HCT116 (cell line): ENCODE results near the gene TBXA2R. TPM values are rescaled to one million over a fixed set of nuclear protein-coding genes. Genes with fewer than 3 reads are reported as not detected.
"Not testable (repeated sequence)": the region's sequence is repeated elsewhere in the genome, so short reads cannot be mapped to it uniquely, and the experiment has no call there.

Source experiments
- ATAC-seq: fragments of 200-7000 bp; cut with Tn5 transposase; 2 replicates; pipeline ENCODE4 v1.9.1; 2020; ENCODE audit warnings: mild to moderate bottlenecking, moderate library complexity
- BruUV-seq: library from RNA; stranded (reverse); fragments of 400-500 nt; replicated peaks from 2 replicates; lab custom pipeline; 2021; lab: Mats Ljungman, UMichigan
- CTCF ChIA-PET: fragments of 300-600 bp; sonication (Branson Sonifier 250); formaldehyde crosslinking; loops from one replicate; lab custom pipeline; 2021; ENCODE audit warnings: antibody characterized with exemption; lab: Charles Lee
- POLR2A ChIA-PET: fragments of 300-600, 350-600 bp; sonication (Branson Sonifier 250); formaldehyde crosslinking; loops from one replicate; lab custom pipeline; 2021; ENCODE audit warnings: antibody characterized with exemption; lab: Charles Lee
- RAD21 ChIA-PET, 2 experiments: fragments of 300-600 bp; sonication (Branson Sonifier 250); formaldehyde crosslinking; loops; one replicate each; lab custom pipeline; 2023; ENCODE audit warnings: low total read pairs in 2 of 2; ENCODE audit not compliant: uncharacterized antibody in 2 of 2, unreplicated experiment in 2 of 2, low non-redundant PET in 1 of 2; lab: Charles Lee
- DNase-seq: peaks from one replicate; pipeline ENCODE4 v3.0.0-alpha.2; 2010; ENCODE audit warnings: low read depth, low spot score
- H2AFZ ChIP-seq: fragments of 200-600 bp; shearing (Covaris generic), sonication (generic); 2 replicates; pipeline ENCODE4 v1.6.1; 2017; ENCODE audit warnings: low read depth, mixed run types, mixed read lengths, antibody characterized with exemption, low read length; ENCODE audit not compliant: poor library complexity, severe bottlenecking
- H3K27ac ChIP-seq: 2 replicates; pipeline ENCODE4 v1.5.1; 2012; ENCODE audit warnings: low read depth, low read length
- H3K27me3 ChIP-seq: fragments of 200-600 bp; sonication (generic); 2 replicates; pipeline ENCODE4 v1.6.1; 2016; ENCODE audit warnings: mixed run types, low read length, mixed read lengths; ENCODE audit not compliant: insufficient read depth
- H3K36me3 ChIP-seq, 2 experiments: fragments of 200-500 bp in 1 of 2; fragments of 200-600 bp in 1 of 2; sonication (Bioruptor generic) in 1 of 2; sonication (generic) in 1 of 2; 2 replicates each; pipeline versions ENCODE4 v1.5.1 to v1.6.1; 2014 to 2016; ENCODE audit warnings: low read length in 2 of 2, inconsistent platforms in 1 of 2, mixed read lengths in 1 of 2, mixed run types in 1 of 2; ENCODE audit not compliant: insufficient read depth in 2 of 2, control insufficient read depth in 1 of 2
- H3K4me1 ChIP-seq, 2 experiments: fragments of 200-600 bp in 1 of 2; sonication (generic) in 1 of 2; 2 replicates each; pipeline versions ENCODE4 v1.5.1 to v1.6.1; 2012 to 2017; ENCODE audit warnings: low read length in 2 of 2, inconsistent platforms in 1 of 2, mild to moderate bottlenecking in 1 of 2, mixed read lengths in 1 of 2, mixed run types in 1 of 2, moderate library complexity in 1 of 2; ENCODE audit not compliant: insufficient read depth in 2 of 2, control insufficient read depth in 1 of 2
- H3K4me2 ChIP-seq: fragments of 200-600 bp; sonication (generic); 2 replicates; pipeline ENCODE4 v1.6.1; 2017; ENCODE audit warnings: mixed run types, low read length, mixed read lengths
- H3K4me3 ChIP-seq, 2 experiments: fragments of 200-600 bp in 1 of 2; sonication (generic) in 1 of 2; replicated peaks in 1 of 2; 2 replicates each; pipeline ENCODE4 v1.5.1; 2011 to 2016; ENCODE audit warnings: low read length in 2 of 2, control low read depth in 1 of 2, low read depth in 1 of 2, mild to moderate bottlenecking in 1 of 2, mixed read lengths in 1 of 2, mixed run types in 1 of 2
- H3K79me2 ChIP-seq: fragments of 200-600 bp; sonication (generic); 2 replicates; pipeline ENCODE4 v1.6.1; 2017; ENCODE audit warnings: mild to moderate bottlenecking, mixed run types, low read length, moderate library complexity, mixed read lengths; ENCODE audit not compliant: insufficient read depth
- H3K9ac ChIP-seq: fragments of 200-600 bp; sonication (generic); 2 replicates; pipeline ENCODE4 v1.6.1; 2016; ENCODE audit warnings: low read length, mixed read lengths
- H3K9me2 ChIP-seq: fragments of 200-600 bp; sonication (generic), shearing (Covaris generic); 2 replicates; pipeline ENCODE4 v1.6.1; 2017; ENCODE audit warnings: mixed run types, mild to moderate bottlenecking, moderate library complexity; ENCODE audit not compliant: insufficient read depth
- H3K9me3 ChIP-seq, 2 experiments: fragments of 200-500 bp in 1 of 2; fragments of 200-600 bp in 1 of 2; sonication (Bioruptor generic) in 1 of 2; sonication (generic) in 1 of 2; 2 replicates each; pipeline ENCODE4 v1.6.1; 2014 to 2017; ENCODE audit warnings: low read length in 2 of 2, mixed read lengths in 2 of 2, inconsistent platforms in 1 of 2, low read depth in 1 of 2, mild to moderate bottlenecking in 1 of 2, mixed run types in 1 of 2, moderate library complexity in 1 of 2; ENCODE audit not compliant: control insufficient read depth in 1 of 2, insufficient read depth in 1 of 2
- H4K20me1 ChIP-seq: fragments of 200-600 bp; sonication (generic), shearing (Covaris generic); 2 replicates; pipeline ENCODE4 v1.6.1; 2017; ENCODE audit warnings: mixed run types, mild to moderate bottlenecking, moderate library complexity; ENCODE audit not compliant: insufficient read depth
- CEBPB ChIP-seq: IDR thresholded peaks from 2 replicates; pipeline ENCODE4 v1.6.1; 2012; ENCODE audit warnings: low read depth
- ELF1 ChIP-seq: IDR thresholded peaks from 2 replicates; pipeline ENCODE4 v1.6.1; 2012; ENCODE audit warnings: low read depth, borderline replicate concordance
- EZH2 ChIP-seq: fragments of 200-600 bp; sonication (generic); IDR thresholded peaks from 2 replicates; pipeline ENCODE4 v1.6.1; 2017; ENCODE audit warnings: antibody characterized with exemption, mixed run types
- FOSL1 ChIP-seq: IDR thresholded peaks from 2 replicates; pipeline ENCODE4 v1.6.1; 2012; ENCODE audit warnings: low read depth
- POLR2A ChIP-seq: IDR thresholded peaks from 2 replicates; pipeline ENCODE4 v1.7.0; 2011; ENCODE audit warnings: borderline replicate concordance; ENCODE audit not compliant: insufficient read depth, insufficient read length; ENCODE audit errors: extremely low read depth
- POLR2AphosphoS5 ChIP-seq: IDR thresholded peaks from 2 replicates; pipeline ENCODE4 v1.6.1; 2011; ENCODE audit warnings: mild to moderate bottlenecking, low read depth, low read length, moderate library complexity
- SP1 ChIP-seq: IDR thresholded peaks from 2 replicates; pipeline ENCODE4 v1.6.1; 2012; ENCODE audit warnings: low read depth
- ZFX ChIP-seq: fragments of 450-650 bp; IDR thresholded peaks from 2 replicates; pipeline ENCODE4 v1.6.1; 2017
- intact Hi-C: fragments of 100-400 bp; cut with micrococcal nuclease; formaldehyde crosslinking; loops from 2 replicates; pipeline ENCODE4 v1.10.0; 2022
- total RNA-seq: library from RNA; stranded (reverse); gene quantifications from one replicate; pipeline ENCODE4 v1.2.1, GENCODE V29; 2021; ENCODE audit not compliant: unreplicated experiment
- TF ChIP-seq, protein P1 (sequence below): IDR thresholded peaks from 2 replicates; pipeline ENCODE4 v1.6.1; 2011; ENCODE audit warnings: mild to moderate bottlenecking, low read length, moderate library complexity; ENCODE audit not compliant: insufficient replicate concordance; ENCODE audit errors: extremely low read depth

The TBXA2R gene
- total RNA-seq, 1 experiment from 2014 or later: 2.3 TPM

DNA sequence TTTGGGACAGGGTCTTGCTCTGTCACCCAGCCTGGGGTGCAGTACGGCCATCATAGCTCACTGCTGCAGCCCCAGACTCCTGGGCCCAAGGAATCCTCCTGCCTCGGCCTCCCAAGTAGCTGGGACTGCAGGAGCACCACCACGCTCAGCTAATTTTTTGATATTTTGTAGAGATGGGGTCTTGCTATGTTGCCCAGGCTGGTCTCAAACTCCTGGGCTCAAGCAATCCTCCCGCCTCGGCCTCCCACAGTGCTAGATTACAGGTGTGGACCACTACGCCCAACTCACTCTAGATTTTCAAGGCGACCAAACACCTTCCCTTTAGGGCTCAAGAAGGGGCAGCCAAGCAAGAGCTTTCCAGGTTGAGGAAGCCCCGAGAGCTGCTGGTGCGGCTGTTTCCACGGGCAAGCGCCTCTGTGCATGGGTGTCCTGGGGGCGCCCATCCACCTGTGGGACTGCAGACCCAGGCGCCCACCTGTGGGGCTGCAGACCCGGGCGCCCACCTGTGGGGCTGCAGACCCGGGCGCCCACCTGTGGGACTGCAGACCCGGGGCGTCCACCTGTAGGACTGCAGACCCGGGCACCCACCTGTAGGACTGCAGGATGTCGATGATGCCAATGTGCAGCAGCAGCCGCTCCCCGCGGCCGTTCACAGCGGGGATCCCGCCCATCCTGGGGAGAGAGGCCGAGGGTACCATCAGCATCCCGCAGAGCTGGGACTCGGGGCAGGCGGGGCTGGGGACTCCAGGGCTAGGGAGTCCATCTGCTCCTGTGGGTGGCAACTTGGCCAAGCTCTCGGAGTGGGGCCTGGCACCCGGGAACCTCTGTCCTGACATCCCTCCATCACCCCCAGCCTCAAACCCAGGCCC lies 41.6 kb upstream of the TBXA2R start (continued):
- TF ChIP-seq EZH2 (no peak), POLR2A (no peak), FOSL1 (no peak), POLR2AphosphoS5 (no peak), ELF1 (no peak), ZFX (no peak), CEBPB (no peak), SP1 (no peak)
- TF ChIP-seq, protein P1, sequence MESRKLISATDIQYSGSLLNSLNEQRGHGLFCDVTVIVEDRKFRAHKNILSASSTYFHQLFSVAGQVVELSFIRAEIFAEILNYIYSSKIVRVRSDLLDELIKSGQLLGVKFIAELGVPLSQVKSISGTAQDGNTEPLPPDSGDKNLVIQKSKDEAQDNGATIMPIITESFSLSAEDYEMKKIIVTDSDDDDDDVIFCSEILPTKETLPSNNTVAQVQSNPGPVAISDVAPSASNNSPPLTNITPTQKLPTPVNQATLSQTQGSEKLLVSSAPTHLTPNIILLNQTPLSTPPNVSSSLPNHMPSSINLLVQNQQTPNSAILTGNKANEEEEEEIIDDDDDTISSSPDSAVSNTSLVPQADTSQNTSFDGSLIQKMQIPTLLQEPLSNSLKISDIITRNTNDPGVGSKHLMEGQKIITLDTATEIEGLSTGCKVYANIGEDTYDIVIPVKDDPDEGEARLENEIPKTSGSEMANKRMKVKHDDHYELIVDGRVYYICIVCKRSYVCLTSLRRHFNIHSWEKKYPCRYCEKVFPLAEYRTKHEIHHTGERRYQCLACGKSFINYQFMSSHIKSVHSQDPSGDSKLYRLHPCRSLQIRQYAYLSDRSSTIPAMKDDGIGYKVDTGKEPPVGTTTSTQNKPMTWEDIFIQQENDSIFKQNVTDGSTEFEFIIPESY: no peak

DNA sequence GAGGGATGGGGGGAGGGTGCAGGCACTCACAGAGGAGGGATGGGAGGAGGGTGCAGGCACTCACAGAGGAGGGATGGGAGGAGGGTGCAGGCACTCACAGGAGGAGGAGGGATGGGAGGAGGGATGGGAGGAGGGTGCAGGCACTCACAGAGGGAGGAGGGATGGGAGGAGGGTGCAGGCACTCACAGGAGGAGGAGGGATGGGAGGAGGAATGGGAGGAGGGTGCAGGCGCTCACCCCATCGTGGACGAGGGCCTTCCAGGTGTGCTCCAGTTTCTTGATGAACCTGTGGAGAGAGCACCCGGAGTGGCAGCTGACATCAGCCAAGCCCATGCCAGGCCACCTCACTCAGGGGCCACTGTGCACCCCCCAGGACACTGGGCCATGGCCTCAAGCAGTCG lies 40.4 kb upstream of the TBXA2R start:
- BruUV-seq, H3K4me3 ChIP-seq, H4K20me1 ChIP-seq, POLR2A ChIA-PET, CTCF ChIA-PET, DNase-seq, intact Hi-C loops, ATAC-seq, H2AFZ ChIP-seq, H3K9me3 ChIP-seq, H3K9ac ChIP-seq, H3K36me3 ChIP-seq, H3K27me3 ChIP-seq, H3K4me2 ChIP-seq, H3K27ac ChIP-seq, H3K79me2 ChIP-seq, H3K9me2 ChIP-seq, RAD21 ChIA-PET: not testable (repeated sequence)
- peaks cover 3 to 10% of the 10 kb centered on the region in 2 experiments; a peak in 3 of 4 replicates for H3K4me1 ChIP-seq
